Ovary (tissue), 3 donors: Measurements from ENCODE around the gene THADA.

ENCODE experiments used
- CTCF ChIP-seq, 3 donors: fragments of 450-650 bp in 2 of 3; fragments of 200-600 bp in 1 of 3; IDR thresholded peaks; one replicate each; pipeline versions ENCODE4 v1.5.1 to v1.8.0; 2016 to 2022; ENCODE audit warnings: antibody characterized with exemption in 3 of 3, mild to moderate bottlenecking in 1 of 3
- POLR2A ChIP-seq: fragments of 450-650 bp; IDR thresholded peaks from one replicate; pipeline ENCODE4 v1.6.1; 2017; ENCODE audit warnings: antibody characterized with exemption, mild to moderate bottlenecking, moderate library complexity
- donor health status: DM: no; HTN: no; CAD: no.

DNA sequence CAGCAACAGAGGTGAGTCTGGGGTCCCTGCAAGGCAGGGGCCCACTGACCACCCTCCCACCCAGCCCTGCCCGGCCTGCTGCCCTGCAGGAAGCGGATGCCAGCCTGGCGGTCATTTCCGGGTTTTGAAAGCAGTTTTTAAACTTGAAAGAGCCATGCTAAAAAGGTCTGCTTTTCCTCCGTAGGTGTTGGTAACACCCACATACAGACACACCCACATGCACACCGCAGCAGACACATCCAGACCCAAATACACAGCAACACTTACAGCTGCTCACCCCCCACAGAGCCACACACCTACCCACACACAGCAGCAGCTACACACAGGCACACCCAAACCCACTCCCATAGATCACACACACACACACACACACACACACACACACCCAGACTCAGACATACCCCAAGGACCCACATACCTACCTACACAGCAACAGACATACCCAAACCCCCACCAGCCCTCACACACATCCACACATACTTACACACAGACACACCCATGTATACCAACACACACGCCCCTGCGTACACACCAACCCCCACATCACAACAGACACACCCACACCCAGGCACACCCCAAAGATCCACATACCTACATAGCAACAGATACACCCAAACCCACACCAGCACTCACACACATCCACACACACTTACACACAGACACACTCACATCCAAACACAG is 377.0 kb downstream of the THADA start:
- TF ChIP-seq CTCF (IDR thresholded peaks at IDR 0.05) (no peak), POLR2A (no peak)
